Panc1 (cell line): ENCODE data around the gene FARP2. TPM values are rescaled to one million over a fixed set of nuclear protein-coding genes. Genes with fewer than 3 reads are reported as not detected.

Experiments
- ATAC-seq: fragments of 200-7000 bp; cut with Tn5 transposase; 2 replicates; pipeline ENCODE4 v1.9.1; 2020; ENCODE audit warnings: mild to moderate bottlenecking, moderate library complexity
- BruUV-seq: library from RNA; stranded (reverse); fragments of 400-500 nt; replicated peaks from 2 replicates; lab custom pipeline; 2021; lab: Mats Ljungman, UMichigan
- CTCF ChIA-PET: fragments of 300-600 bp; sonication (Branson Sonifier 250); formaldehyde crosslinking; loops from one replicate; lab custom pipeline; 2022; ENCODE audit warnings: antibody characterized with exemption; lab: Charles Lee
- POLR2A ChIA-PET: fragments of 300-600 bp; sonication (Branson Sonifier 250); formaldehyde crosslinking; loops from one replicate; lab custom pipeline; 2022; ENCODE audit warnings: antibody characterized with exemption; lab: Charles Lee
- DNase-seq: peaks from one replicate; pipeline ENCODE4 v3.0.0-alpha.2; 2010; ENCODE audit warnings: low read depth, low spot score
- H3K27ac ChIP-seq: 2 replicates; pipeline ENCODE4 v1.5.1; 2011; ENCODE audit warnings: mild to moderate bottlenecking, low read length, inconsistent platforms
- H3K27me3 ChIP-seq: fragments of 200-500 bp; sonication (Bioruptor generic); 2 replicates; pipeline ENCODE4 v1.6.0; 2014; ENCODE audit warnings: low read length, inconsistent platforms; ENCODE audit not compliant: control insufficient read depth, insufficient read depth
- H3K36me3 ChIP-seq: fragments of 200-500 bp; sonication (Bioruptor generic); 2 replicates; pipeline ENCODE4 v1.5.1; 2014; ENCODE audit warnings: inconsistent platforms, mild to moderate bottlenecking, low read length, moderate library complexity; ENCODE audit not compliant: control insufficient read depth, insufficient read depth
- H3K4me1 ChIP-seq: 2 replicates; pipeline ENCODE4 v1.5.1; 2011; ENCODE audit warnings: inconsistent platforms, mild to moderate bottlenecking, low read length, moderate library complexity; ENCODE audit not compliant: control insufficient read depth, insufficient read depth
- H3K4me3 ChIP-seq, 2 experiments: 2 replicates each; pipeline ENCODE4 v1.5.1; 2011 to 2012; ENCODE audit warnings: low read depth in 2 of 2, low read length in 2 of 2, mild to moderate bottlenecking in 2 of 2, inconsistent platforms in 1 of 2, moderate library complexity in 1 of 2
- H3K9me3 ChIP-seq: fragments of 200-500 bp; sonication (Bioruptor generic); 2 replicates; pipeline ENCODE4 v1.5.1; 2014; ENCODE audit warnings: low read depth, mild to moderate bottlenecking, inconsistent platforms, low read length, moderate library complexity; ENCODE audit not compliant: control insufficient read depth, insufficient read depth
- CTCF ChIP-seq: fragments of 450-650 bp; IDR thresholded peaks from 2 replicates; pipeline ENCODE4 v1.5.1; 2017; ENCODE audit warnings: mild to moderate bottlenecking
- POLR2AphosphoS5 ChIP-seq: IDR thresholded peaks from 2 replicates; pipeline ENCODE4 v1.6.1; 2012; ENCODE audit warnings: mild to moderate bottlenecking, low read depth, low read length, moderate library complexity
- SIN3A ChIP-seq: IDR thresholded peaks from 2 replicates; pipeline ENCODE4 v1.6.1; 2012; ENCODE audit warnings: low read depth, mild to moderate bottlenecking, low read length, moderate library complexity, borderline replicate concordance; ENCODE audit not compliant: insufficient read depth
- TCF7L2 ChIP-seq: IDR thresholded peaks from 2 replicates; pipeline ENCODE4 v1.6.1; 2011; ENCODE audit warnings: mild to moderate bottlenecking, low read depth, low read length, inconsistent platforms
- in situ Hi-C: cut with HindIII; loops from 2 replicates; pipeline ENCODE4 v1.10.0; 2016; ENCODE audit warnings: low sequenced_read_pairs, low pct_unique_long_range_greater_than_20kb
- intact Hi-C: fragments of 100-400 bp; cut with micrococcal nuclease; formaldehyde crosslinking; loops from one replicate; pipeline ENCODE4 v1.10.0; 2022; ENCODE audit not compliant: unreplicated experiment
- total RNA-seq: library from RNA; stranded (reverse); gene quantifications from one replicate; pipeline ENCODE4 v1.2.1, GENCODE V29; 2021; ENCODE audit not compliant: unreplicated experiment
- TF ChIP-seq, protein P1 (sequence below), 2 experiments: IDR thresholded peaks; 2 replicates each; pipeline ENCODE4 v1.6.1; 2011 to 2012; ENCODE audit warnings: low read depth in 2 of 2, control low read depth in 1 of 2, low read length in 1 of 2, mild to moderate bottlenecking in 1 of 2, moderate library complexity in 1 of 2; ENCODE audit not compliant: insufficient read depth in 1 of 2

Gene FARP2
- total RNA-seq, 1 experiment from 2014 or later: 80.3 TPM

- CTCF ChIA-PET: no interaction called here
Measured at GRCh38 chr2:241350878-241351639, 5.0 kb upstream of the FARP2 start.

DNA sequence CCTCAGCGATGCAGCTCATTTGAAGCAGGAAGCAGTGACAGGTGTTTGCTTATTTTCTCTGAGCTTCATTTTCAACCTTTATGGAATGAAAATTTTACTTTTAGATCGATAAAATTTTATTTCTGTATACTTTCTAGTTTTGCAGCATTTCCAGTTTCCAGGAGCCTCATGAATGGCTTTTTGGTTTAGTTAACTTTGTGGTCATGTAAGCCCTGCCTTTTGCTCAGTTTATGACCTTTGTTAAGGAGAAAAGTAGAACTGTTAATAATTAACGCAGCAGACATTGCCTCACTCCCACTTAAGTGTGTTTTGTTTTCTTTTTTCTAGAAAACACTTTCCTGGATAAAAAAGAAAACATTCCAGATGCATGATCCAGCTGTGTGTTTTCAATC, 4.4 kb upstream of the FARP2 start:
- Histone ChIP-seq H3K9me3 (no peaks in the 10 kb centered on the region), H3K27ac (no peak overlapping the region), H3K4me1 (peaks cover 9% of the 10 kb centered on the region), H3K4me3 (no peak overlapping the region), H3K36me3 (peaks cover 45% of the 10 kb centered on the region), H3K27me3 (no peaks in the 10 kb centered on the region)
- no peak for ATAC-seq
- BruUV-seq: no TSS peak
- no peak for TF ChIP-seq TCF7L2
- TF ChIP-seq, protein P1, sequence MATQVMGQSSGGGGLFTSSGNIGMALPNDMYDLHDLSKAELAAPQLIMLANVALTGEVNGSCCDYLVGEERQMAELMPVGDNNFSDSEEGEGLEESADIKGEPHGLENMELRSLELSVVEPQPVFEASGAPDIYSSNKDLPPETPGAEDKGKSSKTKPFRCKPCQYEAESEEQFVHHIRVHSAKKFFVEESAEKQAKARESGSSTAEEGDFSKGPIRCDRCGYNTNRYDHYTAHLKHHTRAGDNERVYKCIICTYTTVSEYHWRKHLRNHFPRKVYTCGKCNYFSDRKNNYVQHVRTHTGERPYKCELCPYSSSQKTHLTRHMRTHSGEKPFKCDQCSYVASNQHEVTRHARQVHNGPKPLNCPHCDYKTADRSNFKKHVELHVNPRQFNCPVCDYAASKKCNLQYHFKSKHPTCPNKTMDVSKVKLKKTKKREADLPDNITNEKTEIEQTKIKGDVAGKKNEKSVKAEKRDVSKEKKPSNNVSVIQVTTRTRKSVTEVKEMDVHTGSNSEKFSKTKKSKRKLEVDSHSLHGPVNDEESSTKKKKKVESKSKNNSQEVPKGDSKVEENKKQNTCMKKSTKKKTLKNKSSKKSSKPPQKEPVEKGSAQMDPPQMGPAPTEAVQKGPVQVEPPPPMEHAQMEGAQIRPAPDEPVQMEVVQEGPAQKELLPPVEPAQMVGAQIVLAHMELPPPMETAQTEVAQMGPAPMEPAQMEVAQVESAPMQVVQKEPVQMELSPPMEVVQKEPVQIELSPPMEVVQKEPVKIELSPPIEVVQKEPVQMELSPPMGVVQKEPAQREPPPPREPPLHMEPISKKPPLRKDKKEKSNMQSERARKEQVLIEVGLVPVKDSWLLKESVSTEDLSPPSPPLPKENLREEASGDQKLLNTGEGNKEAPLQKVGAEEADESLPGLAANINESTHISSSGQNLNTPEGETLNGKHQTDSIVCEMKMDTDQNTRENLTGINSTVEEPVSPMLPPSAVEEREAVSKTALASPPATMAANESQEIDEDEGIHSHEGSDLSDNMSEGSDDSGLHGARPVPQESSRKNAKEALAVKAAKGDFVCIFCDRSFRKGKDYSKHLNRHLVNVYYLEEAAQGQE (IDR thresholded peaks at IDR 0.05; ENCODE audit: insufficient read depth in 1 of 2, low read depth in 2 of 2, low read length in 1 of 2): no peak
- TF ChIP-seq SIN3A: no peak
- TF ChIP-seq POLR2AphosphoS5: no peak
- ChIA-PET CTCF (no interaction called here), POLR2A (no interaction called here)
- in situ Hi-C loops: no loop called here
- intact Hi-C loops: no loop called here
- no peak for DNase-seq

More at GRCh38 chr2:241350878-241351639, 5.0 kb upstream of the FARP2 start:
- Histone ChIP-seq H3K36me3 (peaks cover 45% of the 10 kb centered on the region), H3K9me3 (no peaks in the 10 kb centered on the region), H3K27ac (no peak overlapping the region), H3K27me3 (no peaks in the 10 kb centered on the region), H3K4me1 (peaks cover 9% of the 10 kb centered on the region), H3K4me3 (no peak overlapping the region)
- intact Hi-C loops (no loop called here), in situ Hi-C loops (no loop called here)
- DNase-seq: no peak
- no peak for TF ChIP-seq SIN3A
- TF ChIP-seq CTCF: no peak
- TF ChIP-seq, protein P1 (IDR thresholded peaks at IDR 0.05; ENCODE audit: insufficient read depth in 1 of 2, low read depth in 2 of 2, low read length in 1 of 2): no peak
- no peak for TF ChIP-seq POLR2AphosphoS5
- no peak for TF ChIP-seq TCF7L2
- BruUV-seq: no TSS peak
- no peak for ATAC-seq
- POLR2A ChIA-PET: no interaction called here
